GM23248 (cell line): ENCODE measurements around the gene SUSD6.

ENCODE experiments used
- EZH2 ChIP-seq: fragments of 200-600 bp; sonication (generic); IDR thresholded peaks from 2 replicates; pipeline ENCODE4 v1.6.1; 2018; ENCODE audit warnings: antibody characterized with exemption, mild to moderate bottlenecking; ENCODE audit not compliant: insufficient read depth, poor library complexity, severe bottlenecking
- EZH2phosphoT487 ChIP-seq: fragments of 200-600 bp; sonication (generic); IDR thresholded peaks from 2 replicates; pipeline ENCODE4 v1.6.1; 2018; ENCODE audit warnings: antibody characterized with exemption, moderate library complexity, mild to moderate bottlenecking, low read depth; ENCODE audit not compliant: insufficient read depth

- no peak for TF ChIP-seq EZH2
- TF ChIP-seq EZH2phosphoT487: no peak
Observed at GRCh38 chr14:69754487-69754886, 143.1 kb downstream of the SUSD6 start.
